ENCODE measurements around the gene FBN2.
"Not testable (repeated sequence)": the region's sequence is repeated elsewhere in the genome, so short reads cannot be mapped to it uniquely, and the experiment has no call there.

FBN2 gene

GRCh38 chr5:128412145-128412930 is 125.7 kb downstream of the FBN2 start:
- DNase-seq, result no peak

DNA sequence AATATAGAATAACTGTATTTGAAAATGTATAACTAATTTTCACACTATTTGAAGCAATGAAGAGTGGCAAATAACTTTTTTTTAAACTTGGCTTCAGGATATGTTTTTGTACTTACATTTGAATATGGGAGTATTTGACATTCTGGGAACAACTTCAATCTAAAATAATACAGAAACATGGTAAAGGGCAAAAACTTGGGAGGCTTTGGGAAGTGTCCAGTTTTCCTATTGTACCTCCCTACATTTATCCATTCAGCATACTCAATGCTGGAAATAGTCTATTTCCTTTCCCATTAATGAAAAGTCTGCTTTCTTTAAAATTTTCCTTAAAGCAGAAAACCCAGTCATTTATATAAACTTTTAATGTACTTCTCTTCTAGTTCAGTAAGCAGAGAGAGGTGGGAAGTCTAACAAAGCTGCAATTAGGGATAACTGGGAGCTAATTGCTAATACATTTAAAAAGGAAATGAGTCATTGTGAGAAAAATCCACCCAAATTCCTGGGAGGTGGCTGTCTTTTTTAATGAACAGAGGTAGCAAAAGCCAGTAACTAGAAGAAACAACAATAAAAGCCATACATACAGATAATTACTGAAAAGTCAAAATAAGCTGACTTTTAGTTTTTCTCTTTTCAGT is 128.8 kb downstream of the FBN2 start:
- DNase-seq, result no peak

- DNase-seq, result no peak
Measured at GRCh38 chr5:128408622-128409021, 129.4 kb downstream of the FBN2 start.

GRCh38 chr5:128407944-128408343 is 130.1 kb downstream of the FBN2 start:
- DNase-seq, result no peak

DNA sequence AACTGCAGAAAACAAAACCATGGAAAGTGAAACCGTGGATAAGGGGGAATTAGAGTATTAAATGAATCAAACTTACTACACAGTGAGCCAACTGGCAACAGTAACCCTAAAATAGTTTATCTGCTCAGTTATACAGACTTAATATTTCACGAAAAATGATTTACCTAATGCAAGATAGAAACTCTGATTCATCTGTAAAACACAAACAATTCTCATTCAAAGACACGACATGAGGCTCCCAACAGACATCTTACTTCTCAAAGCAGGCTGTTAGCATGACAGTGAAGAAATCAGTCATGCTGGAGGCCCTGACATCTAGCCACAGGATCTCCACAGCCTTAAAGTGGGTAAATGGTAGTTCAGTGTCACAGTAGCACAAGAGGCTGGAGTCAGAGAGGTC is 131.2 kb downstream of the FBN2 start:
- DNase-seq, result no peak

DNA sequence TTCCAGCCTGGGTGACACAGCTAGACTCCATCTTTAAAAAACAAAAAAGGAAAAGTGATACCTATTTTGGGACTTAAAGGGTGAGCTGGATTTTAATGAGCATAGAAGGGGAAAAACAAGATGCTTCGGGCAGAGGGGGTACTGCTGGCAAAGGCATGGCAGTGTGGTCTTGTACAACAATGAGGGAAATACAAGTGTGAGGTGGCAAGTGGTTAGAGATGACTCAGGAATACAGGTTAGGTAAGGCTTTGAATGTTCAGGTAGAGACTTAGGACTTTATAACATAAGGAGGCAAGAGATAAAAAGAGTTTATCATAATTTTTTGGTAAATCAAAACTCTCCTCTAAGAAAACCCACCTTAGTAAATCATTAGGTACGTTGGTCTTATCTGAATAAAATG is 132.9 kb downstream of the FBN2 start:
- no peak for DNase-seq

DNA sequence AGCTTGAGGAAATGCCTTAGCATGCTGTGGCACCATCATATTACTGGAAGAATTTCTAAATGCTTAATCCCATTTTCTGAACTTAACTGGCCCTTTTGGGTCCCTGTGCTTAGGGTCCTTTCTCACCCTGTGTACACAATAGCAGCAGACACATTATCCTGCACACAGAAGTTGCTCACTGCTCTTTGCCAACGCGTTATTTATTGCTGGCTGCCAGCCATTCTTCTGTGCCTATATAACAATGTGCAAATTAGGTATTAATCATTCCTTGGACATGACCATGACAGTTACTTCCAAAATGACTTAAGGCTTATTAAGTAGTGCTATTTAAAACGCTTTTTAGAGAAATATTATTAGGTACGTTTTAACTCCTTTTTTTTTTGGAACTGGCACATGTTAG is 134.7 kb downstream of the FBN2 start:
- no peak for DNase-seq

DNA sequence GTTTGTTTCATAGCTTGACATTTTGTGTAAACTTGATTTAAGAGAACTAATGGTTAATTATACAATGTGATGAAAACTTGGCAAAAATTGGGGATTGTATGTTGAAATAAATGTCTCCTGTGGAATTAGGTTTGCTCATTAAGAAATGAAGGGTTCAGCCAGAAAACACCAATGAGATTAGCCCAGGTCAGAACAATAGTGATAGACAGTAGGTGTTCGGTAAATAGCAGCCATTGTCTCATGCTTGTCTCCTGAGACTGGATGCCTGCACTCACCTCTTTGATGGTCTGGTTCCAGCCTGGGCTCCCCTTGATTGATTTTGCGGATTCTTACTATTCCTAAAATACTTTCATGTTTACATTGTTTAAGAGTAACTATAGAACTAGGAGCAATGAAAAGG is 135.5 kb downstream of the FBN2 start:
- DNase-seq, result no peak

DNA sequence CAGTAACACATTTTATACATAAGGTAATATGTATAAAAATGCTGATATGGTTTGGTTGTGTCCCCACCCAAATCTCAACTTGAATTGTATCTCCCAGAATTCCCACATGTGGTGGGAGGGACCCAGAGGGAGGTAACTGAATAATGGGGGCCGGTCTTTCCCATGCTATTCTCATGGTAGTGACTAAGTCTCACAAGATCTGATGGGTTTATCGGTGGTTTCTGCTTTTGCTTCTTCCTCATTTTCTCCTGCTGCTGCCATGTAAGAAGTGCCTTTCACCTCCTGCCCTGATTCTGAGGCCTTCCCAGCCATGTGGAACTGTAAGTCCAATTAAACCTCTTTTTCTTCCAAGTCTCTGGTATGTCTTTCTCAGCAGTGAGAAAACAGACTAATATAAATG is 137.3 kb downstream of the FBN2 start:
- DNase-seq, result not testable (repeated sequence)

- no peak for DNase-seq
Measured at GRCh38 chr5:128399111-128399510, 138.9 kb downstream of the FBN2 start.

DNA sequence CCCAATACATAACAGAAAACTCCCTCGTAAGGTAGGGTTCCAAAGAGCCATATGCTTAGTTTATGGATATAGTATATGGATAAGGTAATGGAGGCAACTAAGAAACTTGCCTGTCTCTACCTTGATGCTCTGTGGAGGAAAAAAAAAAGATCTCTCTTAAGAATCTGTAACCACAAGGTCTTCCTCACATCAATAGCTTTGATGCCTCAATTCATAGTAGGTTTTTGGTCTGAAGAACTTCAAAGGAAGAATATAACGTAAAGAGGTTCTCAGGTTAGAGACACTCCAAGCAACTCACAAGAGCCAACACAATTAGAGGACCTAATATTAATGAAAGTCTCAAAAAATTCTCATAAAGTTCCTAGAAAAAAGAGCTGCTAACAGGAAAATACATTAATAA is 140.2 kb downstream of the FBN2 start:
- DNase-seq, result no peak

DNA sequence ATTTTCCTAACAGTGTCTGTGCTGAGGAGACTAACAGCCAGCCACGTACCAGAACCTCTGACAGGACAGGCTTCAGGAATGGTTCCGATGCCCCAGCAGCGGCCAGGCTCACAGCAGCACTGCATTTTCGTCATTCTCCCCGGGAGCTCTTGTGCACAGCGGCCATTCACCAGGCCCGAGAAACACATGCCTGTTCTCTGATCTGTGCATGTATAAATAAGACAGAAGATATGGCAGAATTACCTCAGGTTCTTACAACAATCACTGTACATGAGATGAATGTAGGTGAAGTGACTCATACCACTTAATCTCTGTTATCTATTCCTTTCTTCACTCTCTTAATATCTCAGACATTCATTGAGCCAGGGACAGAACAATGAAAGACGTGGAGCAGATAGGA is 143.0 kb downstream of the FBN2 start:
- DNase-seq, result no peak

GRCh38 chr5:128384068-128384467 is 154.0 kb downstream of the FBN2 start:
- DNase-seq, result no peak

DNA sequence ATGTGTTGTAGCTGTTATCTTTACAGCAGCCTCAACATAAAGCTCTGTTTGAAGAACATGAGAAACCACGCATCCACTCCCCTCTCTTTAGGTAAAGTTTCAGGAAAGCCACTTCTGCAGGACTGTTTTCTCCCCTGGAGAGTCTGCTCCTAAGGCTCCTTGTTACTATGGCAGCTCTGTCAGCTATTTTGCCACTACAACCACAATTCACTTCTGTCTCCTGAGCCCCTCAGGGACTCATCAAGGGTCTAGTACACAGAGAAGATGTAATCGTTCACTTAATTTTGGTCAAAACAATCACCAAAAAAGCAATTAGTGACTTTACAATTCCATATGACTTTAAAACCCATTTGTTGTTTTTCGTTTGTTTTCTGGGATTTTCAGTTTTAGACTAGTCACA is 157.7 kb downstream of the FBN2 start:
- DNase-seq, result no peak

GRCh38 chr5:128378632-128379031 is 159.4 kb downstream of the FBN2 start:
- DNase-seq, result no peak

DNA sequence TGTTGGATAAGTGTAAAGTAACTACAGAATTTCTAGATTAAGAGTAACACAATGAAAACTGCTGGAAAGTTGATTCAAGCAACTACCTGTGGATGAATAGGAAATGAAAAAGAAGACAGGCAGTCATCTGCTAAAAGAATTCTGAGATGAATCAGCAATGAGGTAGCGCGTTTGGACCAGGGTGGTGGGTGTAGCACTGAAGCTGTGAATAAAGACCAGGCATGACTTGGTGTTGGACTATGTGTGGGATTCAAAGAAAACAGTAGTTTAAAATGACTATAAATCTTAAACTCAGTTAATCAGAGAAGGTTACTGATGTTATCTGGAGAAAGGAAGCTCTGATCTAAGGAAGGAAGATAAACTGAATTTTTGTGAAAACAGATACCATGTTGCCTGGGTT is 159.8 kb downstream of the FBN2 start:
- DNase-seq, result no peak

DNA sequence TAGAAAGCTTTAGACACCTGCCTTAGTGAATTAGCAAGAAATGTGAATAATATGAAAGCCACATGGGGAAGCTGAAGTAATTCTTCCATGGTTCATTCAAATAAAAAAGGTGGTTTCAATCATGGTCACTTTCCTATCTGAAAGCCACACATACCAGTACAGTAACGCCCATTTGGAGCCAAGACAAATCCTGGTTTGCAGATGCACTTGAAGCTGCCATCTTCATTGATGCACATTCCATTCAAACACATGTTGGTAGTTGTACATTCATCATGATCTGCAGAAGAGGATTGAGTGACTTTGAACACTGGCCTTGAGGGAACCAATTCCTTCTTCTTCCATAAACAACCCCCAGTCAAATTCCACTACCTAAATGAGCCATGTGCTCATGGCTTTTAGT is 161.5 kb downstream of the FBN2 start:
- no peak for DNase-seq

DNA sequence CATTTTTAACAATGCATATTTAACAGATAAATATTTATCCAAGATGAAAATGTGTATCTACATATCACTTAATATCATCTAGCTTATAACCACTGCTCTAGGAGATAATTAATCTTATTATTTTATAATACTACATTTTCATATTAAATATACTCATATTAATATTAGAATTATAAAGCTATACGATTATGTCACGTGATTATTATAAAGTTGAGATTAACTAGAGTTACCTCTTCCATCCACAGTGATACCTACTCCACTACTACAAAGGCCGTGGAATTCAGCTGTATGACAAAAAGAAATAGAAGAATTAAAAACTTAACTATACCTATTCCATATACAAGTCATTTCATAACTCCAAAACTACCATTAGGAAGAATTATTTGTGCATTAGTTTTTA is 171.9 kb downstream of the FBN2 start:
- DNase-seq, result no peak

- DNase-seq, result no peak
Measured at GRCh38 chr5:128362370-128362769, 175.7 kb downstream of the FBN2 start.

DNA sequence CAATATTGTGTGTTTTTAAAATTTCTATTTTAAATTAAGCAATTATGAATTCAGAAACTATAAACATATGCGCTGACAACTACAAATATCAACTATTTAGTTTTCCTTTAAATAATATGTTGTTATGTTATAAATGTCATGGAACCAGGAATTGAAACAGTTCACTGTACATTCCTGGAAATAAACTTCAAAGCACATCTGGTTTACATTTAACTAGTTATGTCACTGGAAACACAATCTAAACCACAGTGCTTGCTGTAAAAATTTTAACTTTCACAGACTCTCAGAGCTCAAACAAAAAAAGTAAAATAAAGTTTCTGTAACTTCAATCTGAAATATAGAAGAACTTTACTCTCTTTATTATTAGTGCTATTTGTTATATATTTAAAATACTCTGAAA is 179.2 kb downstream of the FBN2 start:
- DNase-seq, result no peak

GRCh38 chr5:128357226-128357625 is 180.8 kb downstream of the FBN2 start:
- DNase-seq, result no peak

DNA sequence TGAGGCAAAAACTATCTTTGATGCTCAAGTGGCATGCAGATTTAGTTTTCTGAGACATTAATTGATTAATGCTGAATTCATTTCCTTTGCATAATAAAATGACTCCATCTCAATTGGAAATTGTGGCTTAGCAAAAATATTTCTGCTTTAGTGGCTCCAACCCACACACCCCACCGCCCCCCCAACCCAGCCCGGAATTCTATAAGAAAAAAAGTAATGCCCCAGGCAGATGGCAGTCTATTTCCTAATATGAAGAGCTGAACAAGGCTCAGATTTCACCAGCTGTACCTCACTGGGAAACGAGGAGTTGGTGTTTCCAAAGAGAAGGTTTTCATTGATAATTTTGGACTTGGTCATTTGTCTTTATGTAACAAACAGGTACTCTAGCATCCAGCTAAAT is 182.1 kb downstream of the FBN2 start:
- peak; percentile 48 for DNase-seq

DNA sequence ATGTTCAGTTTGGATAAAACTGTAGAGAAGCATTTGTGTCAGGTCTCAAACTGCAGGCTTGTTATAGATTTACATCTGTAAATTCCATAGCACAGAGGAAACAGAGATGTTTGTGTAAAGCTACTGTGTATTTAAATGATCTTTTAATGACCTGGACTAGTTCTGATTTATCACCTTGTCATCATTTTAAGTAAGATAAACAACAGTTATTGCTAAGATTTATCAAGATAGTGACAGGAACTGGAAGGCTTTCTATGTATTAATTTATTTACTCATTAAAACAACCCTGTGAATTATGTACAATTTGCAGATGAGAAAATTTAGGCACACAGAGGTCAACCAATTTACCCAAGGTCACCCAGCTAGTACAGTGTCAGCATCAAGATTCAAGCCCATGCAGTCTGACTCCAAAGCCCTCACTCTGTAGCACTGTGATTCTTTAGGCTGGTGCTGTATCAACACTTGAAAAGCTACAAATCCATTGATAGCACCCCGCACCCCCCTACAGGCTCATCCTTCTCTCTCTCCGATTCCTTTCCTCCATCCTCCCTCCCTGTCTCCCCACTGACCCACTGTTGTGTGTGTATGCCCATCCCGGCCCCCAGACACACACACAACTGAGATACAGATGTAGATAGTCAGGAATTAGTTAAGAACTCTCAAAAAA is 184.5 kb downstream of the FBN2 start:
- DNase-seq, result no peak

DNA sequence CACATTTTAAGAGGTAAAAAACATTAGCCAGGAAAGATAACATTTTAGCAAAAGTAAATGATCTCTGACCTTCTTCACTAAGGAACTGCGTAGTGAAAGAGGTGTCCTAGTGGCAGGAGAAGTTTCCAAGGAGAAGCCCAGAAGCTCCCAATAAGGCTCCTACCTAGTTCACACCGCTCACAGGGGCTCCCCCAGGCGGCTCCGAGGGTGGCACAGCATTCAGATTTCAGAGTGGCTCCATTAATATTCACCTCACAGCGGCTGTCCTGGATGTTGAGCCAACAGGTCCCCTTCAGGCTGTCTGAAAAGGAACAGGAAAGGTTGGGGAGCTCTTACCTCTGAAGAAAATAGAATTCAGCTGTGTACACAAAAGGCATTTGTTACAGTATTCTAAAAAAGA is 187.3 kb downstream of the FBN2 start:
- no peak for DNase-seq

Measured in DMS 273 treated with DMSO at 0.1 percent for 48 hours (cell line).